Measurements from ENCODE around the gene HOXD12.

Gene HOXD12, protein sequence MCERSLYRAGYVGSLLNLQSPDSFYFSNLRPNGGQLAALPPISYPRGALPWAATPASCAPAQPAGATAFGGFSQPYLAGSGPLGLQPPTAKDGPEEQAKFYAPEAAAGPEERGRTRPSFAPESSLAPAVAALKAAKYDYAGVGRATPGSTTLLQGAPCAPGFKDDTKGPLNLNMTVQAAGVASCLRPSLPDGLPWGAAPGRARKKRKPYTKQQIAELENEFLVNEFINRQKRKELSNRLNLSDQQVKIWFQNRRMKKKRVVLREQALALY

GRCh38 chr2:176099728-176100546 is at the start of gene HOXD12:
TSS of gene HOXD12 (plus strand) at chr2:176099795. CDS start at chr2:176099802, 7 bp downstream.
- DNase-seq: peak; percentile 35

DNA sequence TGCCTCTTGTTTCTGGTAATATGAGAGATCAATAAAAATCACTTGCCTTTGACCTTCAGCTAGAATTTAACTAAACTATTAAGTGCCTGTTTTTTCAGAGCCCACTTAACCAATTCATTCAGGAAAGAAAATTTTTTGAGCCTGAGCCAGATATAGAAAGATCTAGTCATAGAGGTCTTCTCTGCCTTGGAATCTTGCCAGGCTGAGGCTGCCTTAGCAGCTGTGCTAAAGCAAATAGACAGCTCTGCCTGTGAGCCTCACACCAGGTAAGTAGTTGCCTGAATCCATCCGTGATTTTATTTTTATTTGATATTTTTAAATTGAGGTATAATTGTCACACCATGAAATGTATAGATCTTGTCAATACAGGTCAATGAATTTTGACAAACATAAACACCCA is 43.2 kb upstream of the HOXD12 start:
- no peak for DNase-seq

GRCh38 chr2:176063958-176064357 is 35.6 kb upstream of the HOXD12 start:
- DNase-seq: no peak

GRCh38 chr2:176066645-176067588 is 32.7 kb upstream of the HOXD12 start:
- DNase-seq: peak; percentile 35

DNA sequence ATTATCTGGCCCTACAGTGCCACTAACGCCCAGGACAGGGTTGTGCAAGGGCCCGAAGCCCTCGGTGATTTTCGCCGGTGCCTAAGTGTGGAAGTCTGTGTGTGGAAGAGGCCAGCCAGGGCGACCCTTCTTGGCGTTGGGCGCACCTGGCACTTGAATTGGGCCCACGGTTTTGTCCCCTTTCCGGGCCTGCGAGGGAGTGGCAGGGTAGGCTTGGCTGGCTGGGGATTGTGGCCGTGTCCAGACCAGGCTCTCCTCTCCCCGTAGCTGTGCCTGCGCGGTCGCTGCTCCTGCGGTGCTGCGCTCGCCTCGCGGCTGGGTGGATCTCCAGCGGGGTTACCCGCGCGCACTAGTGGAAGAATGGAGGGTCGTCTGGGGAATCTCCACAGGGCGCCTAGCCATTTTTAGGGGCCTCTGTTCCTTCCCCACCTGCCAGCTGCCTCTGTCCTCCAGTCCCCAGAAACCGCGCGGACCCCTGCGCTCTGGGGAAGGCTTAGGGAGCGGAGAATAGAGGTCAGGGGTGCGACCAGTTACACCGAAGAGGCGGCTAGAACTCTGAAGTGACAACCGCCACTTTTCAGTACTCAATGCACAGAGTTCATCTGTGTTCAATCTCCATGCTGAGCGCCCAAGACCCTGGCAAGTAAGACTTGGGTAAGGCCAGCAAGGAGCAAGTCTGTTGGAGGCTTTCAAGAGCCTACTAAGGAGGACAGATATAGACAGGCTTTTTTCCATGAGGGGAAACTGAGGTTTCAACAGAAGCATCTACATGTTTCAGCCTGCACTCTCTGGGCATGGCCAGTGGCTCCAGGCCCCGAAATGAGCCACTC is 31.8 kb upstream of the HOXD12 start:
- DNase-seq: peak; percentile 35

DNA sequence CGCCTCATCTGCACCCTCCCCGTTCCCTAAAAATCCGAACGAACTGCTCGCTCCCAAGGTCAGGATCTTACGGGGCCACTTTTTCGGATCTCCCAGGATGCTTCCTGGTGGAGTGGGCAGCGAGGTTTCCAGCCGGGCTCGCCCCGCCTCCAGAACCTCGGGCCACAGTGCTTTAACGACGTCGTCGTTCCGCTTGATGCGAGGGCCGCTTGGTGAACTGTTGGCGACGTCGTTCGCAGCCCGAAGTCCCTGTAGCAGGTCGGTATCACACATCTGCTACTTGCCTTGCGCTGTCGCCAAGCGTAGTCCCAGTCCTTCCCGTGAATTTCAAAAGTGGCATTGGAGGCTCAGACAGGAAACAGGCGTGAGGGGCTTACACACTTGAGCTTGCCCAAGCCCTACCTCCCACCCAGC is 31.2 kb upstream of the HOXD12 start:
- DNase-seq: no peak

GRCh38 chr2:176071330-176072291 is 28.0 kb upstream of the HOXD12 start:
- DNase-seq: no peak

GRCh38 chr2:176072292-176072669 is 27.3 kb upstream of the HOXD12 start:
- DNase-seq: no peak

DNA sequence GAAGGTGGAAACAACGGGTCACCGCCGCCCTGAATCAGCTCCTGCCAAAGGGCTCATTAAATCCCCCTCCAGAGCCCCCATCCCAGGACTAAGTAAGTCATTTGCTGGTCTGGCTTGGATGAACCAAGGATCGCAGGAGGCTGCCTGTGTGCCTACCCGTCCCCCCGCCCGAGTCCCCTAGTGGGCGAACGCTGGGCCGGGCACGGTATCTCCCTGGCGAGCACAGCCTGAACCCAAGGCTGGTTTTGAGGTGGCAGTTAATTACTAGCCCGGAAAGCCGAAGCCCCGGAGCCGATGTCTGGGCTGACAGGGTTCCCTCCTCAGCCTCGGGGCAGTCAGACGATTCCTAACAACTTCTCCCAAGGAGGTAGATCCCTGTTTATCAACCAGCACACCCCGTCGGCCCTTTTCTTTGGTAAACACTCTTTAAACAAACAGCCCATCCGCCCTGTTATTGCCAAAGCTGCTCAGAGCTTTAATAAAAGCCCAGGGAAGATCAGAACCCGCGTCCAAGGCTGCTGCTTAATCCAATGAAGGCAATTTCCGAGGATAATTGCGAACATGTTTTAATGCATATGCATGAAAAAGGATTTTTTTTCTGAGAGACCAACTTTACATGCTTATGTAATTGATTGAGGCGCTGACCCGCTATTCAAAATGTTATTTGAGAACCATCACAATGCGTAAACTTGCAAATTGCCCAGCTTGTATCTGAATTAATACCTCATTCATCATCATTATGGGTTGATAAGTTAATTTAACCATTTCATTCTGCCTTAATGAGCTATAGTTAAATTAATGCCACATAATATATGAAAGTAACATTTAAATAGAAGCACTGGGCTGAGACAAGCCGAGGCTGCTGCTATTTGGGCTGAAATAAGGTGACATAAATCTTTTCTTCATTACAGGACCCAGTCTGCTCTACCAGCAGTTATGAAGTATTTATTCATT is 26.4 kb upstream of the HOXD12 start:
- DNase-seq: peak; percentile 34

DNA sequence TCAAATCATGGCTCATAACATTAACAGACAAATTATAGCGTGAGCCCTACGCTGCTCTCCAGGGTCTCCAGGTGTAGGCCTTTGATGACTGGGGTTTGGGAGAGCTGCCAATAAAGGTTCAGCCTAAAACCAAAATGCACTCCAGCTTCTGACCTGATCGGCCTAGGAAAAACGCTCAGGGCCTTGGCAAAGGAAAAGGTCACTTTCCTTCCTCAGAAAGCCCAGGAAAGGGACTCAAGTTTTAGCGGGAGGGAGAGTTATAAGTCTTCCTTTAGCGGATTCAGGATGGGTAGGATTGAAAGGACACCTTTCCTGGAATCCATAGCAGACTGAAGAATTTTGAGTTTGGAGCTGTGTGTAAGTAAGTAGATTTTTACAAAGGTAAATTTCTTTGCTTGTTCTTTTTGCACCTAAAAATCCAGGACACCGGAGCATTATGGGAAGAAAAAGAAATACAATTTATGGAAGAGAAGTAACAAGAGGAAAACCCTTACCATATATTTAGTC is 24.6 kb upstream of the HOXD12 start:
- DNase-seq: no peak

GRCh38 chr2:176075481-176075880 is 24.1 kb upstream of the HOXD12 start:
- DNase-seq: no peak

GRCh38 chr2:176076063-176076462 is 23.5 kb upstream of the HOXD12 start:
- DNase-seq: no peak

DNA sequence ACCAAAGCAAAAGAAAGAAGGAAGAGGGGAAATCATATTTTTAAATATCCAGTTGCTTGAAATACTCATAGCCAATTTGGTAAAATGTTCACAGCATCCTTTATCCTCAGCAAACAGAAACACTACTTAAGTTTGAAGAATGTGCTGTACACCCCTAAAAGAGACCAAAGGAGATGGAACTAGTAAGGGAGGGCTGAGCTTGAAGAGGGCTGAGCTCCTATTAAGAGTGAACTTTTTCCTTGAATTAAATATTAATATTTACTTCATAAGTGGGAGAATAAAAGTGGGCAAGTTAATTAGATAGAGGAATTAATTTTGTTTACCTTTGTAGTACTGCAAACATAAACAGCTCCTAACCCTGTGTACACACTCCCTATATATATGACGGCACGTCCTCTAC is 22.8 kb upstream of the HOXD12 start:
- no peak for DNase-seq

GRCh38 chr2:176078541-176079284 is 20.9 kb upstream of the HOXD12 start:
- no peak for DNase-seq

DNA sequence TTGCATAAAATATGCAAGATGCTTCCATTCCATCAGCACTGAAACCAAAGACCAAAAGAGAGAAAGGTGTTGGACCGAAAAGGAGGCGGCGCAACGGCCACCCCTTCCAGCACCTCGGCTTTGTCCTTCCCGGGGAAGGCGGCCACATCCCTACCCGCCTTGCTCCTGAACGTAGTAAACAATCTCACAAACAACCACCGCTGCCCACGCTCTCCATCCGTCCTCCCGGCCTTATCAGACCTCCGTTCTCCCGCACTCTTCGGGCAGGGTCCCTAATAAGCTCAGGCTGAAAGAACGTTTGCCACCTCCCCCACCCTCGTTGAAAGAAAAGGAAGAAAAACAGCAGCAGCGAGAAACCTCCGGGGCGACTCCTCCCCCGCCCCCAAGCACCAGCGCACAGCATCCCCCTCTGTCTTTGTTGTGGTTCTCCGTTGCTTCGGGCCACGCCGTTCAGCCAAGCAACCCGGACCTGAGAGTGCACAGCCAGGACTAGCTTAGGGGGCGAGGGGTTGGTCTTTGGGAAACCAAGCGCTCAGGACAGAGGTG is 20.2 kb upstream of the HOXD12 start:
- DNase-seq: no peak

DNA sequence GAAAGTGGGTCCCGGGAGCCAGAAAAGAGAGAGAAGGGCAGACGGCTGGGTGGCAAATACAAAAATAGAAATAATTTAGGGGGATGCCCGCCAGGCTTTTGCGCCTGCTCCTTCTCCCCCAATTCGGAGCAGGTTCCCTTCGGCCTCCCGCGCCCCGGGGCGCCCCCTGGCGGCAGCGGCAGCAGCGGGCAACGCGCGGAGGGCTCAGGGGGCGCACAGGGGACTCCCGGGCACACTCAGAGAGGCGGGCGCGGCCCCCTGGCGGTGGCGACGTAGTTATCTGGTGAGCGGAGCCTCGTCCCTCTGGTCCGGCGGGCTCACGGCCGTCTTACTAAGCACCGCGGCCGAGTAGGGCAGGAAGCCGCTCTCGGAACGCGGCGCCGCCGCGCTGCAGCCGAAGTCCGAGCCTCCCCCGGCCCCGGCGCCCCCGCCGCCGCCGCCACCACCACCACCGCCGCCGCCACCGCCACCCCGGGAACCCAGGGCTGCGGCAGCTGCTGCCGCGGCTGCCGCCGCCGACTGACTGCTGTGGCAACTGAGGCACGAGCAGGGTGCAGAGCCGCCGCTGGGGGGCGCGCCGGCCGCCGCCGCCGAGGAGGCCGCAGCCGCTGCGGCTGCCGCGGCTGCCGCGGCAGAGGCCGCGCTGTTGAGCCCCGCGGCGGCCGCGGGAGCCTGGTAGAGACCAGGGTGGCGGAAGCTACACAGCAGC is 19.6 kb upstream of the HOXD12 start:
- peak; percentile 58 for DNase-seq

- peak; percentile 58 for DNase-seq
Measured at GRCh38 chr2:176080540-176081375, 18.8 kb upstream of the HOXD12 start.

Measured in left hindlimb (tissue), 1 donor.